ENCODE data around the gene NOXA1.

The NOXA1 gene

GRCh38 chr9:137454145-137454596 lies 31.0 kb downstream of the NOXA1 start:
- no peak for DNase-seq (ENCODE audit: low read depth)

- no peak for DNase-seq (ENCODE audit: low read depth)
Observed at GRCh38 chr9:137454597-137455358, 31.6 kb downstream of the NOXA1 start.

GRCh38 chr9:137455359-137455991 lies 32.3 kb downstream of the NOXA1 start:
- DNase-seq (ENCODE audit: low read depth) = no peak

GRCh38 chr9:137456061-137456863 lies 33.1 kb downstream of the NOXA1 start:
- DNase-seq (ENCODE audit: low read depth) = peak; percentile 83

GRCh38 chr9:137456864-137457405 lies 33.7 kb downstream of the NOXA1 start:
- no peak for DNase-seq (ENCODE audit: low read depth)

- no peak for DNase-seq (ENCODE audit: low read depth)
Observed at GRCh38 chr9:137457406-137458193, 34.4 kb downstream of the NOXA1 start.

GRCh38 chr9:137458194-137459151 lies 35.3 kb downstream of the NOXA1 start:
- peak; percentile 40 for DNase-seq (ENCODE audit: low read depth)

GRCh38 chr9:137459152-137459600 lies 36.0 kb downstream of the NOXA1 start, which contains the start of gene NSMF:
NSMF (minus strand) TSS chr9:137459334; CDS start chr9:137459102, 232 bp downstream.
- DNase-seq (ENCODE audit: low read depth) = peak; percentile 87

- no peak for DNase-seq (ENCODE audit: low read depth)
Observed at GRCh38 chr9:137459601-137460362, 36.6 kb downstream of the NOXA1 start.

GRCh38 chr9:137460363-137461315 lies 37.4 kb downstream of the NOXA1 start:
- DNase-seq (ENCODE audit: low read depth) = no peak

GRCh38 chr9:137461316-137461662 lies 38.1 kb downstream of the NOXA1 start:
- DNase-seq (ENCODE audit: low read depth) = no peak

GRCh38 chr9:137461663-137462395 lies 38.6 kb downstream of the NOXA1 start:
- peak; percentile 52 for DNase-seq (ENCODE audit: low read depth)

- no peak for DNase-seq (ENCODE audit: low read depth)
Observed at GRCh38 chr9:137462396-137462985, 39.3 kb downstream of the NOXA1 start.

GRCh38 chr9:137462986-137463930 lies 40.1 kb downstream of the NOXA1 start:
- DNase-seq (ENCODE audit: low read depth) = no peak

GRCh38 chr9:137463931-137464290 lies 40.7 kb downstream of the NOXA1 start:
- DNase-seq (ENCODE audit: low read depth) = no peak

Data from fibroblast of gingiva (primary cell).